ENCODE results near the gene ANP32B. TPM values are rescaled to one million over a fixed set of nuclear protein-coding genes. Genes with fewer than 3 reads are reported as not detected.

Gene ANP32B
- polyA plus RNA-seq, 1 donor (not counting 4 experiments of a cell fraction or from before 2014, with no cell fraction given) = 51.0 TPM

- TF ChIP-seq CTCF (optimal IDR thresholded peaks at IDR 0.05 in 1 of 3, IDR thresholded peaks at IDR 0.05 in 1 of 3, conservative IDR thresholded peaks at IDR 0.05 in 1 of 3; ENCODE audit: extremely low read depth in 1 of 3, insufficient read depth in 2 of 3, low read length in 3 of 3) (no peak), EZH2 (IDR thresholded peaks at IDR 0.05; ENCODE audit: low read length) (no peak)
- Histone ChIP-seq H3K27ac (ENCODE audit: control insufficient read depth, insufficient read depth, low read length) (no peak overlapping the region), H3K4me2 (ENCODE audit: control insufficient read depth, extremely low read depth, insufficient read depth, low read depth, low read length) (no peak overlapping the region), H3K9ac (ENCODE audit: control insufficient read depth, extremely low read depth, insufficient read depth, low read length) (no peak overlapping the region), H3K4me3 (ENCODE audit: control insufficient read depth in 2 of 3, extremely low read depth in 1 of 3, insufficient read depth in 2 of 3, low read depth in 1 of 3, low read length in 3 of 3) (no peak overlapping the region), H3K9me3 (ENCODE audit: control insufficient read depth, low read depth, low read length) (no peaks in the 10 kb centered on the region), H2AFZ (ENCODE audit: control insufficient read depth, low read length) (no peak overlapping the region), H3K36me3 (ENCODE audit: control insufficient read depth in 2 of 2, extremely low read depth in 1 of 2, insufficient read depth in 2 of 2, low read length in 2 of 2) (peaks cover 17 to 50% of the 10 kb centered on the region in 2 experiments), H3K9me1 (ENCODE audit: control insufficient read depth, extremely low read depth, insufficient read depth, low read length) (no peaks in the 10 kb centered on the region), H3K27me3 (ENCODE audit: control insufficient read depth, extremely low read depth, insufficient read depth, low read length) (no peaks in the 10 kb centered on the region), H4K20me1 (ENCODE audit: control insufficient read depth, extremely low read depth, insufficient read depth, low read length) (peaks cover 22% of the 10 kb centered on the region), H3K4me1 (ENCODE audit: control insufficient read depth, extremely low read depth, insufficient read depth, low read length) (no peaks in the 10 kb centered on the region), H3K79me2 (ENCODE audit: control insufficient read depth, insufficient read depth, low read length) (peaks cover 80% of the 10 kb centered on the region)
- DNase-seq (ENCODE audit: low read depth, low spot score) = no peak
- no peak for FAIRE-seq
- dilution Hi-C loops (cut with MboI; ENCODE audit: extremely low pct_ligation_motif_present, low sequenced_read_pairs) = no loop called here
Measured at GRCh38 chr9:97997330-97998276, 14.5 kb downstream of the ANP32B start.

GRCh38 chr9:98002808-98003207, 19.7 kb downstream of the ANP32B start:
- dilution Hi-C loops (cut with MboI; ENCODE audit: extremely low pct_ligation_motif_present, low sequenced_read_pairs) = no loop called here
- TF ChIP-seq EZH2 (IDR thresholded peaks at IDR 0.05; ENCODE audit: low read length) (no peak), CTCF (optimal IDR thresholded peaks at IDR 0.05 in 1 of 3, IDR thresholded peaks at IDR 0.05 in 1 of 3, conservative IDR thresholded peaks at IDR 0.05 in 1 of 3; ENCODE audit: extremely low read depth in 1 of 3, insufficient read depth in 2 of 3, low read length in 3 of 3) (no peak)
- FAIRE-seq = no peak
- Histone ChIP-seq H3K36me3 (ENCODE audit: control insufficient read depth in 2 of 2, extremely low read depth in 1 of 2, insufficient read depth in 2 of 2, low read length in 2 of 2) (peaks cover 35 to 36% of the 10 kb centered on the region in 2 experiments), H3K27ac (ENCODE audit: control insufficient read depth, insufficient read depth, low read length) (no peak overlapping the region), H4K20me1 (ENCODE audit: control insufficient read depth, extremely low read depth, insufficient read depth, low read length) (peaks cover 4% of the 10 kb centered on the region), H3K9me1 (ENCODE audit: control insufficient read depth, extremely low read depth, insufficient read depth, low read length) (no peaks in the 10 kb centered on the region), H3K27me3 (ENCODE audit: control insufficient read depth, extremely low read depth, insufficient read depth, low read length) (no peaks in the 10 kb centered on the region), H3K4me1 (ENCODE audit: control insufficient read depth, extremely low read depth, insufficient read depth, low read length) (no peaks in the 10 kb centered on the region), H2AFZ (ENCODE audit: control insufficient read depth, low read length) (no peak overlapping the region), H3K79me2 (ENCODE audit: control insufficient read depth, insufficient read depth, low read length) (peaks cover 57% of the 10 kb centered on the region), H3K4me3 (ENCODE audit: control insufficient read depth in 2 of 3, extremely low read depth in 1 of 3, insufficient read depth in 2 of 3, low read depth in 1 of 3, low read length in 3 of 3) (no peak overlapping the region), H3K9ac (ENCODE audit: control insufficient read depth, extremely low read depth, insufficient read depth, low read length) (no peak overlapping the region), H3K4me2 (ENCODE audit: control insufficient read depth, extremely low read depth, insufficient read depth, low read depth, low read length) (no peak overlapping the region), H3K9me3 (ENCODE audit: control insufficient read depth, low read depth, low read length) (no peaks in the 10 kb centered on the region)
- no peak for DNase-seq (ENCODE audit: low read depth, low spot score)
